ENCODE results near the gene PLCB3. TPM values are rescaled to one million over a fixed set of nuclear protein-coding genes. Genes with fewer than 3 reads are reported as not detected.

PLCB3 gene
- total RNA-seq, 4 donors from 2014 or later: 64.5 to 115 (median 91.2) TPM

GRCh38 chr11:64297699-64298358 lies 46.5 kb downstream of the PLCB3 start:
- 23 to 47% methylated on average over 4 to 15 of the region's 18 CpGs for WGBS, 2 donors (ENCODE audit: low coverage in 1 of 2)
- Histone ChIP-seq H3K27me3 (peaks cover 87% of the 10 kb centered on the region), H3K4me1 (peaks cover 18 to 22% (median 20%) of the 10 kb centered on the region in 4 donors), H3K27ac (no peak overlapping the region), H3K9me3 (no peaks in the 10 kb centered on the region), H3K36me3 (no peaks in the 10 kb centered on the region), H3K4me3 (no peak overlapping the region)
- TF ChIP-seq POLR2A (IDR thresholded peaks at IDR 0.05) (no peak), EP300 (IDR thresholded peaks at IDR 0.05; ENCODE audit: low read depth) (no peak), POLR2AphosphoS5 (IDR thresholded peaks at IDR 0.05) (no peak), CTCF (IDR thresholded peaks at IDR 0.05) (no peak)
- in situ Hi-C loops (cut with MboI; ENCODE audit: low pct_ligation_motif_present in 1 of 4, low pct_unique_long_range_greater_than_20kb in 1 of 4, low sequenced_read_pairs in 3 of 4) (loop anchor here in 2 of 4 donors (5.0 to 10.0 kb wide), 2 partner anchors 93 to 96 kb away; partner anchors contain the start of gene FERMT3 (in 1 of the 2)), intact Hi-C loops (cut with DNase I; ENCODE audit: low total_unique reads) (no loop called here)
- DNase-seq: peak; percentile 38

GRCh38 chr11:64298966-64299846 lies 47.9 kb downstream of the PLCB3 start:
- peak; percentile 57 for DNase-seq
- Histone ChIP-seq H3K9me3 (no peaks in the 10 kb centered on the region), H3K4me3 (peak overlapping the region in 3 of 4 donors; percentile 21 to 50 (median 37)), H3K27ac (no peak overlapping the region), H3K27me3 (peaks cover 73% of the 10 kb centered on the region), H3K4me1 (peaks cover 18 to 28% (median 27%) of the 10 kb centered on the region in 4 donors), H3K36me3 (no peaks in the 10 kb centered on the region)
- in situ Hi-C loops (cut with MboI; ENCODE audit: low pct_ligation_motif_present in 1 of 4, low pct_unique_long_range_greater_than_20kb in 1 of 4, low sequenced_read_pairs in 3 of 4): loop anchor here in 2 of 4 donors (5.0 to 10.0 kb wide), 2 partner anchors 94 to 97 kb away; partner anchors contain the start of gene FERMT3 (in 1 of the 2)
- intact Hi-C loops (cut with DNase I; ENCODE audit: low total_unique reads): no loop called here
- TF ChIP-seq POLR2A (IDR thresholded peaks at IDR 0.05): no peak
- peak in 1 of 5 experiments; percentile 11 for TF ChIP-seq CTCF (IDR thresholded peaks at IDR 0.05)
- WGBS, 2 donors (ENCODE audit: low coverage in 1 of 2): 5% methylated on average over 36 of the region's 60 CpGs; no CpG with 5 or more reads in 1 of the 2 donors

- H3K4me1 ChIP-seq: peaks cover 18 to 29% (median 28%) of the 10 kb centered on the region in 4 donors
- peak within 1 kb of the TSS in 3 of 4 donors; percentile 21 to 50 (median 37) for H3K4me3 ChIP-seq
- no peaks in the 10 kb centered on the region for H3K36me3 ChIP-seq
- TF ChIP-seq EP300 (IDR thresholded peaks at IDR 0.05; ENCODE audit: low read depth): no peak
- TF ChIP-seq CTCF (IDR thresholded peaks at IDR 0.05): no peak
- TF ChIP-seq POLR2AphosphoS5 (IDR thresholded peaks at IDR 0.05): no peak
- no peak for TF ChIP-seq POLR2A (IDR thresholded peaks at IDR 0.05)
- DNase-seq: no peak
- WGBS, 2 donors (ENCODE audit: low coverage in 1 of 2): 8% methylated on average over 54 of the region's 54 CpGs; no CpG with 5 or more reads in 1 of the 2 donors
- intact Hi-C loops (cut with DNase I; ENCODE audit: low total_unique reads): loop anchor here (5.0 kb wide), 1 partner anchor 48 kb away; the partner anchor contains the start of gene PLCB3
- peak within 1 kb of the TSS in 1 of 4 donors; percentile 3 for H3K27ac ChIP-seq
- no peaks in the 10 kb centered on the region for H3K9me3 ChIP-seq
- peaks cover 65% of the 10 kb centered on the region for H3K27me3 ChIP-seq
- in situ Hi-C loops (cut with MboI; ENCODE audit: low pct_ligation_motif_present in 1 of 4, low pct_unique_long_range_greater_than_20kb in 1 of 4, low sequenced_read_pairs in 3 of 4): loop anchor here (5.0 to 10.0 kb wide), 2 partner anchors 95 to 98 kb away; partner anchors contain the start of gene FERMT3 (in 1 of the 4)
Measured at GRCh38 chr11:64299847-64300648, 48.7 kb downstream of the PLCB3 start, which contains the start of gene CATSPERZ. Gene CATSPERZ, plus strand, starts transcription at chr11:64300358. Its CDS starts 53 bp downstream, at chr11:64300411.
